ENCODE data around the gene BCL2.

BCL2 gene

GRCh38 chr18:63088262-63088661, 231.3 kb downstream of the BCL2 start:
- no peaks in the 10 kb centered on the region for H3K27me3 ChIP-seq (replicated peaks; ENCODE audit: control insufficient read depth, insufficient read depth, low read length)
- no peak for TF ChIP-seq CTCF (IDR thresholded peaks at IDR 0.05; ENCODE audit: insufficient read depth, low read length, poor library complexity, severe bottlenecking)
- DNase-seq (ENCODE audit: extremely low read depth, insufficient read length): no peak
- H3K4me3 ChIP-seq (replicated peaks; ENCODE audit: low read depth, low read length): no peak overlapping the region
- no peaks in the 10 kb centered on the region for H3K36me3 ChIP-seq (ENCODE audit: control insufficient read depth, insufficient read depth, low read length)

GRCh38 chr18:63087421-63088230, 231.9 kb downstream of the BCL2 start:
- no peak overlapping the region for H3K4me3 ChIP-seq (replicated peaks; ENCODE audit: low read depth, low read length)
- no peak for DNase-seq (ENCODE audit: extremely low read depth, insufficient read length)
- H3K27me3 ChIP-seq (replicated peaks; ENCODE audit: control insufficient read depth, insufficient read depth, low read length): no peaks in the 10 kb centered on the region
- TF ChIP-seq CTCF (IDR thresholded peaks at IDR 0.05; ENCODE audit: insufficient read depth, low read length, poor library complexity, severe bottlenecking): no peak
- H3K36me3 ChIP-seq (ENCODE audit: control insufficient read depth, insufficient read depth, low read length): no peaks in the 10 kb centered on the region

GRCh38 chr18:63085611-63086010, 234.0 kb downstream of the BCL2 start:
- no peaks in the 10 kb centered on the region for H3K27me3 ChIP-seq (replicated peaks; ENCODE audit: control insufficient read depth, insufficient read depth, low read length)
- no peak overlapping the region for H3K4me3 ChIP-seq (replicated peaks; ENCODE audit: low read depth, low read length)
- no peak for TF ChIP-seq CTCF (IDR thresholded peaks at IDR 0.05; ENCODE audit: insufficient read depth, low read length, poor library complexity, severe bottlenecking)
- no peaks in the 10 kb centered on the region for H3K36me3 ChIP-seq (ENCODE audit: control insufficient read depth, insufficient read depth, low read length)
- no peak for DNase-seq (ENCODE audit: extremely low read depth, insufficient read length)

- H3K27me3 ChIP-seq (replicated peaks; ENCODE audit: control insufficient read depth, insufficient read depth, low read length): no peaks in the 10 kb centered on the region
- H3K4me3 ChIP-seq (replicated peaks; ENCODE audit: low read depth, low read length): no peak overlapping the region
- H3K36me3 ChIP-seq (ENCODE audit: control insufficient read depth, insufficient read depth, low read length): no peaks in the 10 kb centered on the region
- no peak for DNase-seq (ENCODE audit: extremely low read depth, insufficient read length)
- no peak for TF ChIP-seq CTCF (IDR thresholded peaks at IDR 0.05; ENCODE audit: insufficient read depth, low read length, poor library complexity, severe bottlenecking)
Measured at GRCh38 chr18:63084219-63084618, 235.3 kb downstream of the BCL2 start.

- Histone ChIP-seq H3K27me3 (replicated peaks; ENCODE audit: control insufficient read depth, insufficient read depth, low read length) (no peaks in the 10 kb centered on the region), H3K36me3 (ENCODE audit: control insufficient read depth, insufficient read depth, low read length) (no peaks in the 10 kb centered on the region), H3K4me3 (replicated peaks; ENCODE audit: low read depth, low read length) (no peak overlapping the region)
- no peak for DNase-seq (ENCODE audit: extremely low read depth, insufficient read length)
- no peak for TF ChIP-seq CTCF (IDR thresholded peaks at IDR 0.05; ENCODE audit: insufficient read depth, low read length, poor library complexity, severe bottlenecking)
Measured at GRCh38 chr18:63083555-63083954, 236.0 kb downstream of the BCL2 start.

Data from GM06990 (cell line).